ENCODE results near the gene PRRC2B. TPM values are rescaled to one million over a fixed set of nuclear protein-coding genes. Genes with fewer than 3 reads are reported as not detected.

Gene PRRC2B
- total and polyA plus RNA-seq, 4 donors = 10.3 to 44.3 (median 27.0) TPM

DNA sequence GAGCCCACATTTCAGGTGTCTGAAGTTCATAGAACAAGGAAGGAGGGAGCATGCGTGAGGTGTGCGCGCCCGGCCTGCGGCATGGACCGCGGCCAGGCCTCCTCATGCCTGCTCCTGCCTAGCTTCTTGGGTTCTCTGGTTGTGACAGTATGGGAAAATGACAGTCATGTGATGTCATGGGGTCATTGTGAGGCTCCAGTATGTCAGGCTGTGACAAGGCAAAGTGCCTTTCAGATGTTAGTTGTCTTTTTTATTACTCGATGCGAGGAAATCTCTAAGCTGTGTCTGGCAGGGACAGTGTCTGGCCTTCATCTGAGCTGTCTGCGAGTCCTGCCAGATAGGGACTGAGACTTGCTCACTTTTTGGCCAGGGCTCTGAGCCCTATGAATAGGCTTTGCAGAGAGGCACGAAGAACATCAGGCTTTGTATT is 123.9 kb downstream of the PRRC2B start:
- no peak overlapping the region for H3K4me3 ChIP-seq (ENCODE audit: low read depth in 1 of 3, low read length in 3 of 3)
- DNase-seq (ENCODE audit: low spot score) = no peak
- peaks cover 0 to 6% (median 0%) of the 10 kb centered on the region in 4 donors for H3K9me3 ChIP-seq (ENCODE audit: control insufficient read depth in 4 of 4, low read length in 3 of 4)
- no peaks in the 10 kb centered on the region for H3K4me1 ChIP-seq (ENCODE audit: control insufficient read depth in 4 of 4, insufficient read depth in 4 of 4, low read length in 3 of 4)
- H3K9ac ChIP-seq (ENCODE audit: low read depth in 1 of 2, low read length in 2 of 2) = no peak overlapping the region
- 93% methylated on average over 11 of the region's 11 CpGs for WGBS
- H3K36me3 ChIP-seq (ENCODE audit: control insufficient read depth in 4 of 4, insufficient read depth in 3 of 4, low read depth in 1 of 4, low read length in 3 of 4) = peaks cover 5 to 62% (median 36%) of the 10 kb centered on the region in 4 donors
- H3K27me3 ChIP-seq (ENCODE audit: control insufficient read depth in 4 of 4, insufficient read depth in 4 of 4, low read length in 3 of 4) = no peaks in the 10 kb centered on the region
- TF ChIP-seq FOXA1 (IDR thresholded peaks at IDR 0.05) (no peak), SP1 (IDR thresholded peaks at IDR 0.05) (no peak), RAD21 (IDR thresholded peaks at IDR 0.05) (no peak), NR2F2 (IDR thresholded peaks at IDR 0.05) (no peak), MAX (IDR thresholded peaks at IDR 0.05) (no peak), HNF4A (conservative IDR thresholded peaks at IDR 0.05) (no peak), YY1 (IDR thresholded peaks at IDR 0.05) (no peak)
- no peak overlapping the region for H3K27ac ChIP-seq (ENCODE audit: low read depth in 1 of 2, low read length in 2 of 2)

DNA sequence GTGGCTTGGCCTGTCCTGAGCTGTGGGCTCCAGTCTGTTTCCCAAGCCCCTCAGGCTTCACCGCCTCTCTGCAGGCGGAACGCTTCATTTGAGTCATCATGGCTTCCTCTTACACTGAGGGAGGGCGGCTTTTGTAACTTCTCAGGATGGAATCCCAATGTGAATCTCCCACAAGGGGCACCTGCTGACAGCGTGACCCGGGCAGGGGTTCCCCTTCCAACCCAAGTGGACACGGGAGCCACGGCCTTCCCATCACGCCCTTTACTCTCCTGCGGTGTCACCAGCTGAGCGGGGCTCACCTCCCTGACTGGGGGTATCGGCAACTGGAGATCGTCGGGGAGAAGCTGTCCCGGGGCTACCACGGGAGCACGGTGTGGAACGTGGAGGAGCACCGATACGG is 124.7 kb downstream of the PRRC2B start:
- Histone ChIP-seq H3K27ac (ENCODE audit: low read depth in 1 of 2, low read length in 2 of 2) (no peak overlapping the region), H3K9ac (ENCODE audit: low read depth in 1 of 2, low read length in 2 of 2) (no peak overlapping the region), H3K4me3 (ENCODE audit: low read depth in 1 of 3, low read length in 3 of 3) (no peak overlapping the region), H3K27me3 (ENCODE audit: control insufficient read depth in 4 of 4, insufficient read depth in 4 of 4, low read length in 3 of 4) (no peaks in the 10 kb centered on the region), H3K36me3 (ENCODE audit: control insufficient read depth in 4 of 4, insufficient read depth in 3 of 4, low read depth in 1 of 4, low read length in 3 of 4) (peaks cover 5 to 62% (median 37%) of the 10 kb centered on the region in 4 donors), H3K9me3 (ENCODE audit: control insufficient read depth in 4 of 4, low read length in 3 of 4) (peaks cover 0 to 6% (median 0%) of the 10 kb centered on the region in 4 donors), H3K4me1 (ENCODE audit: control insufficient read depth in 4 of 4, insufficient read depth in 4 of 4, low read length in 3 of 4) (no peaks in the 10 kb centered on the region)
- TF ChIP-seq RAD21 (IDR thresholded peaks at IDR 0.05) = no peak
- no peak for TF ChIP-seq TAF1 (conservative IDR thresholded peaks at IDR 0.05)
- no peak for TF ChIP-seq YY1 (IDR thresholded peaks at IDR 0.05)
- no peak for TF ChIP-seq FOXA1 (IDR thresholded peaks at IDR 0.05)
- TF ChIP-seq GABPA (IDR thresholded peaks at IDR 0.05 in 1 of 2, conservative IDR thresholded peaks at IDR 0.05 in 1 of 2) = no peak
- TF ChIP-seq, protein P1, sequence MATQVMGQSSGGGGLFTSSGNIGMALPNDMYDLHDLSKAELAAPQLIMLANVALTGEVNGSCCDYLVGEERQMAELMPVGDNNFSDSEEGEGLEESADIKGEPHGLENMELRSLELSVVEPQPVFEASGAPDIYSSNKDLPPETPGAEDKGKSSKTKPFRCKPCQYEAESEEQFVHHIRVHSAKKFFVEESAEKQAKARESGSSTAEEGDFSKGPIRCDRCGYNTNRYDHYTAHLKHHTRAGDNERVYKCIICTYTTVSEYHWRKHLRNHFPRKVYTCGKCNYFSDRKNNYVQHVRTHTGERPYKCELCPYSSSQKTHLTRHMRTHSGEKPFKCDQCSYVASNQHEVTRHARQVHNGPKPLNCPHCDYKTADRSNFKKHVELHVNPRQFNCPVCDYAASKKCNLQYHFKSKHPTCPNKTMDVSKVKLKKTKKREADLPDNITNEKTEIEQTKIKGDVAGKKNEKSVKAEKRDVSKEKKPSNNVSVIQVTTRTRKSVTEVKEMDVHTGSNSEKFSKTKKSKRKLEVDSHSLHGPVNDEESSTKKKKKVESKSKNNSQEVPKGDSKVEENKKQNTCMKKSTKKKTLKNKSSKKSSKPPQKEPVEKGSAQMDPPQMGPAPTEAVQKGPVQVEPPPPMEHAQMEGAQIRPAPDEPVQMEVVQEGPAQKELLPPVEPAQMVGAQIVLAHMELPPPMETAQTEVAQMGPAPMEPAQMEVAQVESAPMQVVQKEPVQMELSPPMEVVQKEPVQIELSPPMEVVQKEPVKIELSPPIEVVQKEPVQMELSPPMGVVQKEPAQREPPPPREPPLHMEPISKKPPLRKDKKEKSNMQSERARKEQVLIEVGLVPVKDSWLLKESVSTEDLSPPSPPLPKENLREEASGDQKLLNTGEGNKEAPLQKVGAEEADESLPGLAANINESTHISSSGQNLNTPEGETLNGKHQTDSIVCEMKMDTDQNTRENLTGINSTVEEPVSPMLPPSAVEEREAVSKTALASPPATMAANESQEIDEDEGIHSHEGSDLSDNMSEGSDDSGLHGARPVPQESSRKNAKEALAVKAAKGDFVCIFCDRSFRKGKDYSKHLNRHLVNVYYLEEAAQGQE (IDR thresholded peaks at IDR 0.05) = no peak
- TF ChIP-seq EGR1 (IDR thresholded peaks at IDR 0.05; ENCODE audit: low read depth in 2 of 2) = no peak
- TF ChIP-seq, protein P2, sequence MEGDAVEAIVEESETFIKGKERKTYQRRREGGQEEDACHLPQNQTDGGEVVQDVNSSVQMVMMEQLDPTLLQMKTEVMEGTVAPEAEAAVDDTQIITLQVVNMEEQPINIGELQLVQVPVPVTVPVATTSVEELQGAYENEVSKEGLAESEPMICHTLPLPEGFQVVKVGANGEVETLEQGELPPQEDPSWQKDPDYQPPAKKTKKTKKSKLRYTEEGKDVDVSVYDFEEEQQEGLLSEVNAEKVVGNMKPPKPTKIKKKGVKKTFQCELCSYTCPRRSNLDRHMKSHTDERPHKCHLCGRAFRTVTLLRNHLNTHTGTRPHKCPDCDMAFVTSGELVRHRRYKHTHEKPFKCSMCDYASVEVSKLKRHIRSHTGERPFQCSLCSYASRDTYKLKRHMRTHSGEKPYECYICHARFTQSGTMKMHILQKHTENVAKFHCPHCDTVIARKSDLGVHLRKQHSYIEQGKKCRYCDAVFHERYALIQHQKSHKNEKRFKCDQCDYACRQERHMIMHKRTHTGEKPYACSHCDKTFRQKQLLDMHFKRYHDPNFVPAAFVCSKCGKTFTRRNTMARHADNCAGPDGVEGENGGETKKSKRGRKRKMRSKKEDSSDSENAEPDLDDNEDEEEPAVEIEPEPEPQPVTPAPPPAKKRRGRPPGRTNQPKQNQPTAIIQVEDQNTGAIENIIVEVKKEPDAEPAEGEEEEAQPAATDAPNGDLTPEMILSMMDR (IDR thresholded peaks at IDR 0.05; ENCODE audit: low read depth, low read length, missing input control) = no peak
- no peak for TF ChIP-seq HNF4A (conservative IDR thresholded peaks at IDR 0.05)
- TF ChIP-seq HNF4G (IDR thresholded peaks at IDR 0.05) = no peak
- no peak for TF ChIP-seq MAX (IDR thresholded peaks at IDR 0.05)
- no peak for TF ChIP-seq NR2F2 (IDR thresholded peaks at IDR 0.05)
- TF ChIP-seq, protein P3, sequence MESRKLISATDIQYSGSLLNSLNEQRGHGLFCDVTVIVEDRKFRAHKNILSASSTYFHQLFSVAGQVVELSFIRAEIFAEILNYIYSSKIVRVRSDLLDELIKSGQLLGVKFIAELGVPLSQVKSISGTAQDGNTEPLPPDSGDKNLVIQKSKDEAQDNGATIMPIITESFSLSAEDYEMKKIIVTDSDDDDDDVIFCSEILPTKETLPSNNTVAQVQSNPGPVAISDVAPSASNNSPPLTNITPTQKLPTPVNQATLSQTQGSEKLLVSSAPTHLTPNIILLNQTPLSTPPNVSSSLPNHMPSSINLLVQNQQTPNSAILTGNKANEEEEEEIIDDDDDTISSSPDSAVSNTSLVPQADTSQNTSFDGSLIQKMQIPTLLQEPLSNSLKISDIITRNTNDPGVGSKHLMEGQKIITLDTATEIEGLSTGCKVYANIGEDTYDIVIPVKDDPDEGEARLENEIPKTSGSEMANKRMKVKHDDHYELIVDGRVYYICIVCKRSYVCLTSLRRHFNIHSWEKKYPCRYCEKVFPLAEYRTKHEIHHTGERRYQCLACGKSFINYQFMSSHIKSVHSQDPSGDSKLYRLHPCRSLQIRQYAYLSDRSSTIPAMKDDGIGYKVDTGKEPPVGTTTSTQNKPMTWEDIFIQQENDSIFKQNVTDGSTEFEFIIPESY (IDR thresholded peaks at IDR 0.05) = no peak
- TF ChIP-seq FOXA2 (IDR thresholded peaks at IDR 0.05) = no peak
- no peak for TF ChIP-seq SP1 (IDR thresholded peaks at IDR 0.05)
- TF ChIP-seq JUND (IDR thresholded peaks at IDR 0.05) = no peak
- TF ChIP-seq ATF3 (IDR thresholded peaks at IDR 0.05) = no peak
- 97% methylated on average over 20 of the region's 20 CpGs for WGBS
- no peak for DNase-seq (ENCODE audit: low spot score)

Data from liver (tissue), 9 donors.